ENCODE measurements around the gene LAYN.

- no peak for TF ChIP-seq CTCF (IDR thresholded peaks at IDR 0.05)
- no peak for TF ChIP-seq POLR2AphosphoS5 (IDR thresholded peaks at IDR 0.05)
Observed at GRCh38 chr11:111589886-111590499, 49.5 kb downstream of the LAYN start.
